Measurements from ENCODE around the gene CRELD1. TPM values are rescaled to one million over a fixed set of nuclear protein-coding genes. Genes with fewer than 3 reads are reported as not detected.
A peak's percentile ranks its signal among the peaks of the same experiment; 100 is the strongest.

CRELD1 gene
- total and polyA plus RNA-seq, 2 of the 13 experiments (the other 11 are each of a cell fraction or from before 2014, with no cell fraction given): 27.1 to 61.9 TPM

DNA sequence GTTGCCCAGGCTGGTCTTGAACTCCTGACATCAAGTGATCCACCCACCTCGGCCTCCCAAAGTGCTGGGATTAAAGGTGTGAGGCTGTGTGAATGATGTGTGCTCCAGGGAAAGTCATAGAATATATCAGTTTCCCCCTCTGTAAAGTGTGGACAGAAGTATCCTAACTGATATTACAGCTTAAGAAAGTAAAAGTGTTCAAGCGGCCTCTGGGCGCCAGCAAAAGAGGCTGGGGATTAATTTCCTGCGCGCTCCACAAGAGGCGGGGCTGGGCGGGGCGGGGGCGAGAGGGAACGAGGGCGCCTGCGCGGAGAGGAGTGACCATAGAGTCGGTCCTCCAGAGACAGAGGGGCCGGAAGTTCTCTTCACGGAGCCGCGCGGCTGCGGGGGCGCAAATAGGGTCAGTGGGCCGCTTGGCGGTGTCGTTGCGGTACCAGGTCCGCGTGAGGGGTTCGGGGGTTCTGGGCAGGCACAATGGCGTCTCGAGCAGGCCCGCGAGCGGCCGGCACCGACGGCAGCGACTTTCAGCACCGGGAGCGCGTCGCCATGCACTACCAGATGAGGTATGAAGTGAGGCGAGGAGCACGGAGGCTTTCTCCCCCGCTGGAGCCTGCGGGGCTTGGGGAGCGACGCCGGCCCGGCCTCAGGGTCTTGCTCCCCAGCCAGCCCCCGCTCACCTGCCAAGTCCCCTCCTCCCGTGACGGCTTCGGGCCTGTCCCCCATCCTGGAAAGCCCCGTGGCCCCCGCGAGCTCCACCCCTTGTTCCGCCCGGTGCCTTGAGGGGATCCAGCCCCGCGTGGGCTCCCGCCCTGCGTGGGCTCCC is 43.2 kb upstream of the CRELD1 start, which contains the start of gene JAGN1 (continued):
- peak; percentile 81; the same call in 1 of the 2 replicates for TF ChIP-seq ZFYVE20 (CRISPR knock-in tag; IDR thresholded peaks at IDR 0.05; ENCODE audit: borderline replicate concordance, low read depth)
- TF ChIP-seq, protein P1, sequence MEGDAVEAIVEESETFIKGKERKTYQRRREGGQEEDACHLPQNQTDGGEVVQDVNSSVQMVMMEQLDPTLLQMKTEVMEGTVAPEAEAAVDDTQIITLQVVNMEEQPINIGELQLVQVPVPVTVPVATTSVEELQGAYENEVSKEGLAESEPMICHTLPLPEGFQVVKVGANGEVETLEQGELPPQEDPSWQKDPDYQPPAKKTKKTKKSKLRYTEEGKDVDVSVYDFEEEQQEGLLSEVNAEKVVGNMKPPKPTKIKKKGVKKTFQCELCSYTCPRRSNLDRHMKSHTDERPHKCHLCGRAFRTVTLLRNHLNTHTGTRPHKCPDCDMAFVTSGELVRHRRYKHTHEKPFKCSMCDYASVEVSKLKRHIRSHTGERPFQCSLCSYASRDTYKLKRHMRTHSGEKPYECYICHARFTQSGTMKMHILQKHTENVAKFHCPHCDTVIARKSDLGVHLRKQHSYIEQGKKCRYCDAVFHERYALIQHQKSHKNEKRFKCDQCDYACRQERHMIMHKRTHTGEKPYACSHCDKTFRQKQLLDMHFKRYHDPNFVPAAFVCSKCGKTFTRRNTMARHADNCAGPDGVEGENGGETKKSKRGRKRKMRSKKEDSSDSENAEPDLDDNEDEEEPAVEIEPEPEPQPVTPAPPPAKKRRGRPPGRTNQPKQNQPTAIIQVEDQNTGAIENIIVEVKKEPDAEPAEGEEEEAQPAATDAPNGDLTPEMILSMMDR (CRISPR knock-in tag; IDR thresholded peaks at IDR 0.05): peak; percentile 57
- TF ChIP-seq, protein P2, sequence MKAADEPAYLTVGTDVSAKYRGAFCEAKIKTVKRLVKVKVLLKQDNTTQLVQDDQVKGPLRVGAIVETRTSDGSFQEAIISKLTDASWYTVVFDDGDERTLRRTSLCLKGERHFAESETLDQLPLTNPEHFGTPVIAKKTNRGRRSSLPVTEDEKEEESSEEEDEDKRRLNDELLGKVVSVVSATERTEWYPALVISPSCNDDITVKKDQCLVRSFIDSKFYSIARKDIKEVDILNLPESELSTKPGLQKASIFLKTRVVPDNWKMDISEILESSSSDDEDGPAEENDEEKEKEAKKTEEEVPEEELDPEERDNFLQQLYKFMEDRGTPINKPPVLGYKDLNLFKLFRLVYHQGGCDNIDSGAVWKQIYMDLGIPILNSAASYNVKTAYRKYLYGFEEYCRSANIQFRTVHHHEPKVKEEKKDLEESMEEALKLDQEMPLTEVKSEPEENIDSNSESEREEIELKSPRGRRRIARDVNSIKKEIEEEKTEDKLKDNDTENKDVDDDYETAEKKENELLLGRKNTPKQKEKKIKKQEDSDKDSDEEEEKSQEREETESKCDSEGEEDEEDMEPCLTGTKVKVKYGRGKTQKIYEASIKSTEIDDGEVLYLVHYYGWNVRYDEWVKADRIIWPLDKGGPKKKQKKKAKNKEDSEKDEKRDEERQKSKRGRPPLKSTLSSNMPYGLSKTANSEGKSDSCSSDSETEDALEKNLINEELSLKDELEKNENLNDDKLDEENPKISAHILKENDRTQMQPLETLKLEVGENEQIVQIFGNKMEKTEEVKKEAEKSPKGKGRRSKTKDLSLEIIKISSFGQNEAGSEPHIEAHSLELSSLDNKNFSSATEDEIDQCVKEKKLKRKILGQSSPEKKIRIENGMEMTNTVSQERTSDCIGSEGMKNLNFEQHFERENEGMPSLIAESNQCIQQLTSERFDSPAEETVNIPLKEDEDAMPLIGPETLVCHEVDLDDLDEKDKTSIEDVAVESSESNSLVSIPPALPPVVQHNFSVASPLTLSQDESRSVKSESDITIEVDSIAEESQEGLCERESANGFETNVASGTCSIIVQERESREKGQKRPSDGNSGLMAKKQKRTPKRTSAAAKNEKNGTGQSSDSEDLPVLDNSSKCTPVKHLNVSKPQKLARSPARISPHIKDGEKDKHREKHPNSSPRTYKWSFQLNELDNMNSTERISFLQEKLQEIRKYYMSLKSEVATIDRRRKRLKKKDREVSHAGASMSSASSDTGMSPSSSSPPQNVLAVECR (CRISPR knock-in tag; IDR thresholded peaks at IDR 0.05; ENCODE audit: borderline replicate concordance): peak; percentile 91
- TF ChIP-seq, protein P3, sequence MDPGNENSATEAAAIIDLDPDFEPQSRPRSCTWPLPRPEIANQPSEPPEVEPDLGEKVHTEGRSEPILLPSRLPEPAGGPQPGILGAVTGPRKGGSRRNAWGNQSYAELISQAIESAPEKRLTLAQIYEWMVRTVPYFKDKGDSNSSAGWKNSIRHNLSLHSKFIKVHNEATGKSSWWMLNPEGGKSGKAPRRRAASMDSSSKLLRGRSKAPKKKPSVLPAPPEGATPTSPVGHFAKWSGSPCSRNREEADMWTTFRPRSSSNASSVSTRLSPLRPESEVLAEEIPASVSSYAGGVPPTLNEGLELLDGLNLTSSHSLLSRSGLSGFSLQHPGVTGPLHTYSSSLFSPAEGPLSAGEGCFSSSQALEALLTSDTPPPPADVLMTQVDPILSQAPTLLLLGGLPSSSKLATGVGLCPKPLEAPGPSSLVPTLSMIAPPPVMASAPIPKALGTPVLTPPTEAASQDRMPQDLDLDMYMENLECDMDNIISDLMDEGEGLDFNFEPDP (CRISPR knock-in tag; conservative IDR thresholded peaks at IDR 0.05): 0 out of 2 replicates have a peak, but pooled peaks have one; percentile 78
- TF ChIP-seq, protein P4, sequence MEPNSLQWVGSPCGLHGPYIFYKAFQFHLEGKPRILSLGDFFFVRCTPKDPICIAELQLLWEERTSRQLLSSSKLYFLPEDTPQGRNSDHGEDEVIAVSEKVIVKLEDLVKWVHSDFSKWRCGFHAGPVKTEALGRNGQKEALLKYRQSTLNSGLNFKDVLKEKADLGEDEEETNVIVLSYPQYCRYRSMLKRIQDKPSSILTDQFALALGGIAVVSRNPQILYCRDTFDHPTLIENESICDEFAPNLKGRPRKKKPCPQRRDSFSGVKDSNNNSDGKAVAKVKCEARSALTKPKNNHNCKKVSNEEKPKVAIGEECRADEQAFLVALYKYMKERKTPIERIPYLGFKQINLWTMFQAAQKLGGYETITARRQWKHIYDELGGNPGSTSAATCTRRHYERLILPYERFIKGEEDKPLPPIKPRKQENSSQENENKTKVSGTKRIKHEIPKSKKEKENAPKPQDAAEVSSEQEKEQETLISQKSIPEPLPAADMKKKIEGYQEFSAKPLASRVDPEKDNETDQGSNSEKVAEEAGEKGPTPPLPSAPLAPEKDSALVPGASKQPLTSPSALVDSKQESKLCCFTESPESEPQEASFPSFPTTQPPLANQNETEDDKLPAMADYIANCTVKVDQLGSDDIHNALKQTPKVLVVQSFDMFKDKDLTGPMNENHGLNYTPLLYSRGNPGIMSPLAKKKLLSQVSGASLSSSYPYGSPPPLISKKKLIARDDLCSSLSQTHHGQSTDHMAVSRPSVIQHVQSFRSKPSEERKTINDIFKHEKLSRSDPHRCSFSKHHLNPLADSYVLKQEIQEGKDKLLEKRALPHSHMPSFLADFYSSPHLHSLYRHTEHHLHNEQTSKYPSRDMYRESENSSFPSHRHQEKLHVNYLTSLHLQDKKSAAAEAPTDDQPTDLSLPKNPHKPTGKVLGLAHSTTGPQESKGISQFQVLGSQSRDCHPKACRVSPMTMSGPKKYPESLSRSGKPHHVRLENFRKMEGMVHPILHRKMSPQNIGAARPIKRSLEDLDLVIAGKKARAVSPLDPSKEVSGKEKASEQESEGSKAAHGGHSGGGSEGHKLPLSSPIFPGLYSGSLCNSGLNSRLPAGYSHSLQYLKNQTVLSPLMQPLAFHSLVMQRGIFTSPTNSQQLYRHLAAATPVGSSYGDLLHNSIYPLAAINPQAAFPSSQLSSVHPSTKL (CRISPR knock-in tag; IDR thresholded peaks at IDR 0.05): peak; percentile 64
- TF ChIP-seq XBP1 (CRISPR knock-in tag; IDR thresholded peaks at IDR 0.05): no peak
- TF ChIP-seq SALL1 (CRISPR knock-in tag; IDR thresholded peaks at IDR 0.05): peak; percentile 88
- peak; percentile 60 for TF ChIP-seq ZNF264 (CRISPR knock-in tag; IDR thresholded peaks at IDR 0.05)
- 0 out of 2 replicates have a peak, but pooled peaks have one; percentile 50 for TF ChIP-seq BRD4 (CRISPR knock-in tag; IDR thresholded peaks at IDR 0.05)
- TF ChIP-seq ARID2 (CRISPR knock-in tag; IDR thresholded peaks at IDR 0.05; ENCODE audit: borderline replicate concordance): no peak
- TF ChIP-seq NKX3-1 (CRISPR knock-in tag; IDR thresholded peaks at IDR 0.05): peak; percentile 78
- TF ChIP-seq, protein P5, sequence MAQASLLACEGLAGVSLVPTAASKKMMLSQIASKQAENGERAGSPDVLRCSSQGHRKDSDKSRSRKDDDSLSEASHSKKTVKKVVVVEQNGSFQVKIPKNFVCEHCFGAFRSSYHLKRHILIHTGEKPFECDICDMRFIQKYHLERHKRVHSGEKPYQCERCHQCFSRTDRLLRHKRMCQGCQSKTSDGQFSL (CRISPR knock-in tag; IDR thresholded peaks at IDR 0.05): peak; percentile 18; the same call in 1 of the 2 replicates
- no peak for TF ChIP-seq ARNT (IDR thresholded peaks at IDR 0.05)
- TF ChIP-seq U2AF1 (optimal IDR thresholded peaks at IDR 0.05; ENCODE audit: low read depth, low read length): no peak
- TF ChIP-seq, protein P6, sequence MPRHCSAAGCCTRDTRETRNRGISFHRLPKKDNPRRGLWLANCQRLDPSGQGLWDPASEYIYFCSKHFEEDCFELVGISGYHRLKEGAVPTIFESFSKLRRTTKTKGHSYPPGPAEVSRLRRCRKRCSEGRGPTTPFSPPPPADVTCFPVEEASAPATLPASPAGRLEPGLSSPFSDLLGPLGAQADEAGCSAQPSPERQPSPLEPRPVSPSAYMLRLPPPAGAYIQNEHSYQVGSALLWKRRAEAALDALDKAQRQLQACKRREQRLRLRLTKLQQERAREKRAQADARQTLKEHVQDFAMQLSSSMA (CRISPR knock-in tag; IDR thresholded peaks at IDR 0.05): peak; percentile 50; the same call in 1 of the 2 replicates
- TF ChIP-seq HNRNPUL1 (IDR thresholded peaks at IDR 0.05; ENCODE audit: low read depth, low read length): no peak
